Measurements from ENCODE around the gene ABCC10.
"Not testable (repeated sequence)": the region's sequence is repeated elsewhere in the genome, so short reads cannot be mapped to it uniquely, and the experiment has no call there.

Gene ABCC10

DNA sequence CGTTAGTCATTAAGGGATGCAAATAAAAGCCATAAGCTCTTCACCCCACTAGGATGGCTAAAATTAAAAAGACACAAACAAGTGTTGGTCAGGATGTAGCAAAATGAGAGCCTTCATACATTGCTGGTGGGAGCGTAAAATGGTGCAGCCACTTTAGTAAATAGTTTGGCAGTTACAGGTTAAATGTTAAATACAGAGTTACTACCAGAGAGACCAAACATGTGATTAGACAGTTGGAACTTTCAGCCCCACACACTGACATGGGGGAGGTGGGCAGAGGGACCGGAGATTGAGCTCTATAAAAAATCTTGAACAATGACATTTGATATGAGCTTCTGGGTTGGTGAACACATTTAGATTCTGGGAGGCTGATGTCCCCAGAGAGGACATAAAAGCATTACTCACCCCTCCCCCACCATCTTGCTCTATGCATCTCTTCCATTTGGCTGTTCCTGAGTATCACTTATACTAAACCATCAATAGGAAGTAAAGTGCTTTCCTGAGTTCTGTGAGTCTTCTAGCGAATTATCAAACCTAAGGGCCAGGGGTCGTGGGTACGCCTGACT lies 37.5 kb upstream of the ABCC10 start:
- TF ChIP-seq, protein P1, sequence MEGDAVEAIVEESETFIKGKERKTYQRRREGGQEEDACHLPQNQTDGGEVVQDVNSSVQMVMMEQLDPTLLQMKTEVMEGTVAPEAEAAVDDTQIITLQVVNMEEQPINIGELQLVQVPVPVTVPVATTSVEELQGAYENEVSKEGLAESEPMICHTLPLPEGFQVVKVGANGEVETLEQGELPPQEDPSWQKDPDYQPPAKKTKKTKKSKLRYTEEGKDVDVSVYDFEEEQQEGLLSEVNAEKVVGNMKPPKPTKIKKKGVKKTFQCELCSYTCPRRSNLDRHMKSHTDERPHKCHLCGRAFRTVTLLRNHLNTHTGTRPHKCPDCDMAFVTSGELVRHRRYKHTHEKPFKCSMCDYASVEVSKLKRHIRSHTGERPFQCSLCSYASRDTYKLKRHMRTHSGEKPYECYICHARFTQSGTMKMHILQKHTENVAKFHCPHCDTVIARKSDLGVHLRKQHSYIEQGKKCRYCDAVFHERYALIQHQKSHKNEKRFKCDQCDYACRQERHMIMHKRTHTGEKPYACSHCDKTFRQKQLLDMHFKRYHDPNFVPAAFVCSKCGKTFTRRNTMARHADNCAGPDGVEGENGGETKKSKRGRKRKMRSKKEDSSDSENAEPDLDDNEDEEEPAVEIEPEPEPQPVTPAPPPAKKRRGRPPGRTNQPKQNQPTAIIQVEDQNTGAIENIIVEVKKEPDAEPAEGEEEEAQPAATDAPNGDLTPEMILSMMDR (IDR thresholded peaks at IDR 0.05): no peak
- Mint-ChIP-seq H3K9me3 (no peaks in the 10 kb centered on the region), H3K36me3 (ENCODE audit: low read depth) (no peaks in the 10 kb centered on the region), H3K4me1 (peaks cover 58% of the 10 kb centered on the region), H3K27me3 (ENCODE audit: low read depth, poor library complexity) (peaks cover 8% of the 10 kb centered on the region), H3K4me3 (peak overlapping the region; percentile 23), H3K27ac (no peak overlapping the region)
- no peak for DNase-seq

DNA sequence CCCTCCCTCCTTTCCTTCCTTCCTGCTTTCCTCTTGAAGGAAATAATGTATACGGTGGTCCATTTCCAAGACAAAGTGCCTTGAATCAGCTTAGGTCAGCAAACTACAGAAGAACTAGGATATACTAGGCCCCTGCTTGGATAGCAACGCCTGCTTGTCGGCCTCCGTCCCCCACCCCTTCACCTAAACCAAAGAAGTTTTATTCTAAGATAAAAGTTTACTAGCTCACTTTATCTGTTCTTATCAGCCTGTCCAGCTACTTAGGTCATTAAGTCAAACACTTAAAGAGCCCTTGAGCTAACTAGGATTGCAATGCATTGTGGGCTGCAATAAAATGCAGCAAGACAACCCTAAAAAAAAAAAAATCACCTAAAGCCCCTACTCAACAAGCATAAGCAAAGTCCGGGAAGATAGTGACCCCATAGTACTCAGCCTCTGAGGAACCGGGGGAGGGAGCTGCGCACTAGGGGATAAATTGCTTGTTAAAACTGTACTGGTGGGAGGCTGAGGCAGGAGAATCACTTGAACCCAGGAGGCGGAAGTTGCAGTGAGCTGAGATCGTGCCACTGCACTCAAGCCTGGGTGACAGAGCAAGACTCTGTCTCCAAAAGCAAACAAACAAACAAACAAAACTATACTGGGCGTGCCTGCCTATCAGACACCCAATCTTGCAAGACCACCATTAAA lies 36.4 kb upstream of the ABCC10 start:
- peak overlapping the region; percentile 94 for H3K27ac Mint-ChIP-seq
- peak overlapping the region; percentile 66 for H3K4me3 Mint-ChIP-seq
- not testable (repeated sequence) for DNase-seq

DNA sequence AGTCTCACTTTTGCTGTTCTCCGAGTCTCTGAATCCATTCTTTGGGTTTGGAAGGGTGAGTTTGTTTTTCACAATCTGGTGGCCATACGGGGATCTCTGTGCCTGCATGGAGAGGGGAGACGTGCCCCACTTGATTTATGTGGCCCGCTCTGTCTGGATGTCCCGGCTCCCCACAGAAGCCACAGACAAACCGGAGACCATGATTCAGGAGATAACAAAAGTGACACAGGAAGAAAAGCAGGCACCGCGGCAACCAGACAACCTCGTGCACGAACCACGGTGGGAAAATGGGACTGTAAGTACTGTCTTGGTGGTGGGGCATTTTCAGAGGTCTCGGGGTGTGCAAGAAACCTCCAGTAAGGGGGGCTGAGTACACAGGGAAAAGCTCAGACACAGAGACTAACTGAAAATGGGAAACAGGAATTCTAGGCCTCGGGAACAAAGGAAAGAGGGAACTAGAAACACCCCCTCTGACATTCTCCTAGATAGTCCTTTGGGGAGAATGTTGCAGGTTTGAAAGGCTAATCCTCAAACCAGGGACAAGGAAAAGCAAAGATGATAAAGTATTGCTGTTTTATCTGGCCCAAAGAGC lies 35.8 kb upstream of the ABCC10 start:
- H3K27me3 Mint-ChIP-seq (ENCODE audit: low read depth, poor library complexity): peaks cover 3% of the 10 kb centered on the region
- peaks cover 75% of the 10 kb centered on the region for H3K4me1 Mint-ChIP-seq
- H3K4me3 Mint-ChIP-seq: peak overlapping the region; percentile 66
- TF ChIP-seq, protein P1 (IDR thresholded peaks at IDR 0.05): no peak
- no peaks in the 10 kb centered on the region for H3K9me3 Mint-ChIP-seq
- DNase-seq: peak; percentile 29
- no peaks in the 10 kb centered on the region for H3K36me3 Mint-ChIP-seq (ENCODE audit: low read depth)
- peak overlapping the region; percentile 94 for H3K27ac Mint-ChIP-seq

More for the DNA sequence above, 36.4 kb upstream of the ABCC10 start:
- H3K4me1 Mint-ChIP-seq: peaks cover 68% of the 10 kb centered on the region
- not testable (repeated sequence) for H3K36me3 Mint-ChIP-seq (ENCODE audit: low read depth); H3K9me3 Mint-ChIP-seq; H3K27me3 Mint-ChIP-seq (ENCODE audit: low read depth, poor library complexity)

DNA sequence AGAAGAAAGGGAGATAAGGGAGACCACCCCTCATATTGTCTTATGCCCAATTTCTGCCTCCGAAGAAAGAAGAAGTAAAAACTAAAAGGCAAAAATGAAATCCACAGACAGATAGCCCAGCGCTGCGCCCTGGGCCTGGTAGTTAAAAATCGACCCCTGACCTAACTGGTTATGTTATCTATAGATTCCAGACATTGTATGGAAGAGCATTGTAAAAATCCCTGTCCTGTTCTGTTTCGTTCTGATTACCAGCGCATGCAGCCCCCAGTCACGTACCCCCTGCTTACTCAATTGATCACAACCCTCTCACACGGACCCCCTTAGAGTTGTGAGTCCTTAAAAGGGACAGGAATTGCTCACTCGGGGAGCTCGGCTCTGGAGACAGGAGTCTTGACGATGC lies 34.2 kb upstream of the ABCC10 start:
- Mint-ChIP-seq H3K4me1 (peaks cover 77% of the 10 kb centered on the region), H3K27ac (peak overlapping the region; percentile 75)
- not testable (repeated sequence) for H3K9me3 Mint-ChIP-seq; H3K36me3 Mint-ChIP-seq (ENCODE audit: low read depth); DNase-seq; H3K27me3 Mint-ChIP-seq (ENCODE audit: low read depth, poor library complexity); H3K4me3 Mint-ChIP-seq

DNA sequence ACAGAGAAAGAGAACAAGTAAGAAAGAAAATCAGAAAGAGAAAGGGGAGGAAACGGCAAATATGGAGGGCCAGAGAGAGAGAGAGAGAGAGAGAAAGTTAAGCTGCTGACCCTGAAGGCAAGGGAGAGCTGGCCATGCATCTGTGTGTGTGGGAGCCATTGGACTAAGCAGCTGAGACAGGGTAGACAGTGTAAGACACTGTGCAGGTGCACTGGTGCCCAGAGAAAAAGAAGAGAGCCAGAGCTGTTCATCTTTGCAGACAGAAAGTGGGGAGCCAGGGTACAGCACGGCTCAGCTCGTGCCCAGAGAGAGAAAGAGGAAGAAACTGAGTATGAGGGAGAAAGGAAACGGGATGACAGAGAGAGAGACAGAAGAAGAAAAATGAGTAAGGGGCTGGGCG lies 33.7 kb upstream of the ABCC10 start:
- DNase-seq: no peak
- Mint-ChIP-seq H3K36me3 (ENCODE audit: low read depth) (no peaks in the 10 kb centered on the region), H3K27ac (peak overlapping the region; percentile 75), H3K4me3 (no peak overlapping the region), H3K9me3 (no peaks in the 10 kb centered on the region), H3K4me1 (peaks cover 77% of the 10 kb centered on the region), H3K27me3 (ENCODE audit: low read depth, poor library complexity) (peaks cover 3% of the 10 kb centered on the region)
- TF ChIP-seq, protein P1 (IDR thresholded peaks at IDR 0.05): no peak

DNA sequence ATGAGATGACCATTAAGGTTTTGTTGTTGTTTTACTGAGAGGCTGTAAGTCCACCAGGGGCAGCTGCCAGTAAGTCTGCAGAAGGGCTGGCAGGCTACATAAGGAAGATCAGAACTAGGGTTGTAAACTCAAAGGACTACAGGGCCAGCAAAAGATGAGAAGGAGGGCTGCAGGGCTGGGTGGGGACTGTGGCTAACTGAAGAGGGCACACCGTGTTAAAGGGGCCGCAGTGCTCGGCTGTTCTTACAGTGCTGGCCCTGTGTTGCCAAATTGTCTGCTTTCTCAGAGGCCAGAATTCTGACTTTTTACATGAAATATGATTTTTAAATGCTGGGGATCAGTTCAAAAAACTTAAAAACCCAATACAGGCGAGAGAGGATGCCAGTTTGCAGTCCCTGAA lies 32.4 kb upstream of the ABCC10 start:
- DNase-seq: no peak
- no peaks in the 10 kb centered on the region for H3K36me3 Mint-ChIP-seq (ENCODE audit: low read depth)
- H3K27me3 Mint-ChIP-seq (ENCODE audit: low read depth, poor library complexity): peaks cover 3% of the 10 kb centered on the region

More for the DNA sequence above, 32.4 kb upstream of the ABCC10 start:
- no peak overlapping the region for H3K27ac Mint-ChIP-seq
- H3K9me3 Mint-ChIP-seq: no peaks in the 10 kb centered on the region
- TF ChIP-seq, protein P1 (IDR thresholded peaks at IDR 0.05): no peak
- H3K4me3 Mint-ChIP-seq: no peak overlapping the region
- H3K4me1 Mint-ChIP-seq: peaks cover 68% of the 10 kb centered on the region
